Karpas-422 (cell line): ENCODE data around the gene ZBTB24. TPM values are rescaled to one million over a fixed set of nuclear protein-coding genes. Genes with fewer than 3 reads are reported as not detected.
A peak's percentile ranks its signal among the peaks of the same experiment; 100 is the strongest.

Experiments
- DNase-seq: peaks from one replicate; pipeline ENCODE4 v3.0.0-alpha.2; 2015
- H2AFZ ChIP-seq: fragments of 200-600 bp; sonication (generic); 2 replicates; pipeline ENCODE4 v1.6.1; 2014; ENCODE audit warnings: antibody characterized with exemption, low read length, mixed read lengths
- H3K27ac ChIP-seq: fragments of 200-600 bp; sonication (generic); 2 replicates; pipeline ENCODE4 v1.5.1; 2014; ENCODE audit warnings: mild to moderate bottlenecking, low read length, moderate library complexity
- H3K27me3 ChIP-seq: fragments of 200-600 bp; sonication (generic); 2 replicates; pipeline ENCODE4 v1.6.1; 2014; ENCODE audit warnings: low read length, mixed read lengths
- H3K36me3 ChIP-seq: fragments of 200-600 bp; sonication (generic); 2 replicates; pipeline ENCODE4 v1.6.1; 2014; ENCODE audit warnings: low read length, mixed read lengths; ENCODE audit not compliant: insufficient read depth
- H3K4me1 ChIP-seq: fragments of 200-600 bp; sonication (generic); 2 replicates; pipeline ENCODE4 v1.6.1; 2014; ENCODE audit warnings: mild to moderate bottlenecking, low read length, mixed read lengths
- H3K4me2 ChIP-seq: fragments of 200-600 bp; sonication (generic); 2 replicates; pipeline ENCODE4 v1.6.1; 2014; ENCODE audit warnings: low read length, low read depth, mild to moderate bottlenecking; ENCODE audit not compliant: poor library complexity, severe bottlenecking
- H3K4me3 ChIP-seq: fragments of 200-600 bp; sonication (generic); 2 replicates; pipeline ENCODE4 v1.5.1; 2014; ENCODE audit warnings: mild to moderate bottlenecking, antibody characterized with exemption, low read length, mixed read lengths
- H3K79me2 ChIP-seq: fragments of 200-600 bp; sonication (generic); 2 replicates; pipeline ENCODE4 v1.6.1; 2014; ENCODE audit warnings: mild to moderate bottlenecking, low read length, mixed read lengths
- H3K9ac ChIP-seq: fragments of 200-600 bp; sonication (generic); 2 replicates; pipeline ENCODE4 v1.6.0; 2014; ENCODE audit warnings: low read length
- H3K9me2 ChIP-seq: fragments of 200-600 bp; sonication (generic), shearing (Covaris generic); replicated peaks from 2 replicates; pipeline ENCODE4 v1.6.0; 2014; ENCODE audit warnings: mild to moderate bottlenecking, low read length, moderate library complexity; ENCODE audit not compliant: insufficient read depth
- H3K9me3 ChIP-seq: fragments of 300-700, 200-600 bp; sonication (generic); 2 replicates; pipeline ENCODE4 v1.6.1; 2014; ENCODE audit warnings: low read length, mixed read lengths
- H4K20me1 ChIP-seq: fragments of 200-600 bp; sonication (generic); 2 replicates; pipeline ENCODE4 v1.6.1; 2014; ENCODE audit warnings: mild to moderate bottlenecking, antibody characterized with exemption, low read length, low read depth; ENCODE audit not compliant: insufficient read depth
- total RNA-seq: library from RNA; depleted of rRNA; stranded (reverse); fragments of >200 nt; shearing (Covaris generic); gene quantifications from 2 replicates; pipeline ENCODE4 v1.2.3, GENCODE V29; 2014; ENCODE audit warnings: low replicate concordance

Gene ZBTB24
- total RNA-seq, 1 experiment from 2014 or later: 18.5 TPM

GRCh38 chr6:109478841-109479624 is 4.0 kb downstream of the ZBTB24 start:
- peaks cover 80% of the 10 kb centered on the region for H3K79me2 ChIP-seq
- no peak overlapping the region for H3K9ac ChIP-seq
- DNase-seq: no peak
- peaks cover 21% of the 10 kb centered on the region; the same call in 1 of the 2 replicates for H3K36me3 ChIP-seq
- H3K9me2 ChIP-seq: no peaks in the 10 kb centered on the region
- H4K20me1 ChIP-seq: peaks cover 12% of the 10 kb centered on the region; the same call in 1 of the 2 replicates
- H3K4me1 ChIP-seq: peaks cover 43% of the 10 kb centered on the region
- peak overlapping the region; percentile 27 for H3K4me2 ChIP-seq
- H3K27ac ChIP-seq: no peak overlapping the region
- H3K4me3 ChIP-seq: peak overlapping the region; percentile 2; the same call in 1 of the 2 replicates
- no peaks in the 10 kb centered on the region for H3K9me3 ChIP-seq
- H3K27me3 ChIP-seq: no peaks in the 10 kb centered on the region
- H2AFZ ChIP-seq: no peak overlapping the region

GRCh38 chr6:109478222-109478805 is 4.7 kb downstream of the ZBTB24 start:
- H3K27ac ChIP-seq: no peak overlapping the region
- H3K9me3 ChIP-seq: no peaks in the 10 kb centered on the region
- no peaks in the 10 kb centered on the region for H3K9me2 ChIP-seq
- peaks cover 87% of the 10 kb centered on the region for H3K79me2 ChIP-seq
- no peak for DNase-seq
- peaks cover 45% of the 10 kb centered on the region for H3K4me1 ChIP-seq
- peak overlapping the region; percentile 27 for H3K4me2 ChIP-seq
- H2AFZ ChIP-seq: no peak overlapping the region
- peaks cover 12% of the 10 kb centered on the region; the same call in 1 of the 2 replicates for H4K20me1 ChIP-seq
- H3K9ac ChIP-seq: no peak overlapping the region
- H3K27me3 ChIP-seq: no peaks in the 10 kb centered on the region
- H3K4me3 ChIP-seq: no peak overlapping the region
- peaks cover 28% of the 10 kb centered on the region; the same call in 1 of the 2 replicates for H3K36me3 ChIP-seq

- H3K4me3 ChIP-seq: no peak overlapping the region
- no peak overlapping the region for H3K27ac ChIP-seq
- H4K20me1 ChIP-seq: peaks cover 12% of the 10 kb centered on the region; the same call in 1 of the 2 replicates
- no peak for DNase-seq
- H3K4me2 ChIP-seq: no peak overlapping the region
- peaks cover 51% of the 10 kb centered on the region for H3K4me1 ChIP-seq
- H2AFZ ChIP-seq: no peak overlapping the region
- peaks cover 32% of the 10 kb centered on the region; the same call in 1 of the 2 replicates for H3K36me3 ChIP-seq
- no peak overlapping the region for H3K9ac ChIP-seq
- H3K27me3 ChIP-seq: no peaks in the 10 kb centered on the region
- H3K9me2 ChIP-seq: no peaks in the 10 kb centered on the region
- peaks cover 91% of the 10 kb centered on the region for H3K79me2 ChIP-seq
- H3K9me3 ChIP-seq: no peaks in the 10 kb centered on the region
These were observed 5.3 kb downstream of the ZBTB24 start for GRCh38 chr6:109477725-109478124.

- no peak overlapping the region for H3K4me2 ChIP-seq
- H3K79me2 ChIP-seq: peaks cover 91% of the 10 kb centered on the region
- peaks cover 35% of the 10 kb centered on the region; the same call in 1 of the 2 replicates for H3K36me3 ChIP-seq
- H3K9me2 ChIP-seq: no peaks in the 10 kb centered on the region
- H3K4me3 ChIP-seq: no peak overlapping the region
- peaks cover 12% of the 10 kb centered on the region; the same call in 1 of the 2 replicates for H4K20me1 ChIP-seq
- H3K4me1 ChIP-seq: peaks cover 56% of the 10 kb centered on the region
- H3K9me3 ChIP-seq: no peaks in the 10 kb centered on the region
- no peaks in the 10 kb centered on the region for H3K27me3 ChIP-seq
- DNase-seq: no peak
- H3K27ac ChIP-seq: no peak overlapping the region
- H2AFZ ChIP-seq: no peak overlapping the region
- H3K9ac ChIP-seq: no peak overlapping the region
These were observed 5.8 kb downstream of the ZBTB24 start for GRCh38 chr6:109477184-109477583.

GRCh38 chr6:109475625-109476024 is 7.4 kb downstream of the ZBTB24 start:
- H3K4me2 ChIP-seq: no peak overlapping the region

GRCh38 chr6:109474995-109475394 is 8.0 kb downstream of the ZBTB24 start:
- Histone ChIP-seq H3K27ac (no peak overlapping the region), H3K36me3 (peaks cover 44% of the 10 kb centered on the region), H2AFZ (no peak overlapping the region), H3K4me3 (no peak overlapping the region), H3K9ac (no peak overlapping the region), H3K27me3 (no peaks in the 10 kb centered on the region), H3K79me2 (peaks cover 91% of the 10 kb centered on the region), H3K9me2 (no peaks in the 10 kb centered on the region), H4K20me1 (peaks cover 19% of the 10 kb centered on the region), H3K4me1 (peaks cover 39% of the 10 kb centered on the region), H3K9me3 (no peaks in the 10 kb centered on the region), H3K4me2 (no peak overlapping the region)
- no peak for DNase-seq

More at GRCh38 chr6:109475625-109476024, 7.4 kb downstream of the ZBTB24 start:
- H3K4me1 ChIP-seq: peaks cover 46% of the 10 kb centered on the region
- H3K4me3 ChIP-seq: no peak overlapping the region
- no peaks in the 10 kb centered on the region for H3K27me3 ChIP-seq
- peaks cover 19% of the 10 kb centered on the region for H4K20me1 ChIP-seq
- H3K36me3 ChIP-seq: peaks cover 41% of the 10 kb centered on the region
- no peaks in the 10 kb centered on the region for H3K9me2 ChIP-seq
- H3K9me3 ChIP-seq: no peaks in the 10 kb centered on the region
- H3K27ac ChIP-seq: no peak overlapping the region
- H2AFZ ChIP-seq: no peak overlapping the region
- DNase-seq: no peak
- H3K79me2 ChIP-seq: peaks cover 91% of the 10 kb centered on the region
- H3K9ac ChIP-seq: no peak overlapping the region

GRCh38 chr6:109473120-109473519 is 9.9 kb downstream of the ZBTB24 start:
- H3K9me3 ChIP-seq: no peaks in the 10 kb centered on the region
- H3K27ac ChIP-seq: peak overlapping the region; percentile 46; the same call in 1 of the 2 replicates
- peaks cover 28% of the 10 kb centered on the region for H3K4me1 ChIP-seq
- peaks cover 91% of the 10 kb centered on the region for H3K79me2 ChIP-seq
- DNase-seq: no peak
- peaks cover 58% of the 10 kb centered on the region for H3K36me3 ChIP-seq
- no peak overlapping the region for H3K4me3 ChIP-seq
- H3K9me2 ChIP-seq: no peaks in the 10 kb centered on the region
- H3K27me3 ChIP-seq: no peaks in the 10 kb centered on the region
- no peak overlapping the region for H2AFZ ChIP-seq
- peaks cover 16% of the 10 kb centered on the region for H4K20me1 ChIP-seq
- H3K4me2 ChIP-seq: peak overlapping the region; percentile 46
- peak overlapping the region; percentile 31; the same call in 1 of the 2 replicates for H3K9ac ChIP-seq
